Neuronal stem cell (in vitro differentiated cells): ENCODE data around the gene SEMA7A.

Experiments
- DNase-seq: peaks from one replicate; pipeline ENCODE4 v3.0.0-alpha.2; 2013; ENCODE audit warnings: low spot score
- H2AFZ ChIP-seq: one replicate; pipeline ENCODE4 v1.6.1; 2013; ENCODE audit warnings: mild to moderate bottlenecking, low read length, inconsistent platforms
- H2AK5ac ChIP-seq: 2 replicates; pipeline ENCODE4 v1.6.1; 2013; ENCODE audit warnings: low read depth, mild to moderate bottlenecking, inconsistent platforms, low read length, moderate library complexity, mixed read lengths
- H2BK120ac ChIP-seq: 2 replicates; pipeline ENCODE4 v1.6.1; 2013; ENCODE audit warnings: low read depth, mild to moderate bottlenecking, inconsistent platforms, low read length, moderate library complexity, mixed read lengths
- H2BK12ac ChIP-seq: one replicate; pipeline ENCODE4 v1.6.1; 2013; ENCODE audit warnings: low read length, inconsistent platforms
- H2BK15ac ChIP-seq: 2 replicates; pipeline ENCODE4 v1.6.1; 2013; ENCODE audit warnings: mild to moderate bottlenecking, low read length, inconsistent platforms, mixed read lengths
- H2BK5ac ChIP-seq: one replicate; pipeline ENCODE4 v1.6.1; 2013; ENCODE audit warnings: inconsistent platforms, mild to moderate bottlenecking, low read length, moderate library complexity
- H3K14ac ChIP-seq: one replicate; pipeline ENCODE4 v1.6.1; 2013; ENCODE audit warnings: low read length, inconsistent platforms
- H3K18ac ChIP-seq: 2 replicates; pipeline ENCODE4 v1.6.1; 2013; ENCODE audit warnings: low read length, inconsistent platforms
- H3K23ac ChIP-seq: 2 replicates; pipeline ENCODE4 v1.6.1; 2013; ENCODE audit warnings: low read depth, mild to moderate bottlenecking, mixed read lengths, low read length, inconsistent platforms; ENCODE audit not compliant: poor library complexity
- H3K27ac ChIP-seq: replicated peaks from 3 replicates; pipeline ENCODE4 v1.5.1; 2013; ENCODE audit warnings: low read length, inconsistent platforms
- H3K27me3 ChIP-seq, 3 experiments: 2 replicates each; pipeline ENCODE4 v1.6.1; 2013; ENCODE audit warnings: low read length in 3 of 3, mild to moderate bottlenecking in 2 of 3, inconsistent platforms in 1 of 3, low read depth in 1 of 3, mixed read lengths in 1 of 3, moderate library complexity in 1 of 3; ENCODE audit not compliant: control insufficient read depth in 3 of 3, insufficient read depth in 3 of 3
- H3K36me3 ChIP-seq, 2 donors: replicated peaks in 1 of 2; 2 replicates each; pipeline ENCODE4 v1.6.1; 2013; ENCODE audit warnings: low read length in 2 of 2; ENCODE audit not compliant: control insufficient read depth in 2 of 2, insufficient read depth in 2 of 2
- H3K4ac ChIP-seq: 2 replicates; pipeline ENCODE4 v1.6.1; 2013; ENCODE audit warnings: inconsistent platforms, mild to moderate bottlenecking, low read length, moderate library complexity
- H3K4me1 ChIP-seq, 2 donors: 1 replicate in 1 of 2; 2 replicates in 1 of 2; pipeline ENCODE4 v1.6.1; 2013; ENCODE audit warnings: low read length in 2 of 2, low read depth in 1 of 2; ENCODE audit not compliant: control insufficient read depth in 2 of 2, insufficient read depth in 1 of 2
- H3K4me2 ChIP-seq: one replicate; pipeline ENCODE4 v1.6.1; 2013; ENCODE audit warnings: mild to moderate bottlenecking, low read length, inconsistent platforms; ENCODE audit not compliant: insufficient read depth, poor library complexity, severe bottlenecking
- H3K4me3 ChIP-seq, 2 donors: 2 replicates each; pipeline ENCODE4 v1.5.1; 2013; ENCODE audit warnings: low read length in 2 of 2, mild to moderate bottlenecking in 2 of 2, inconsistent platforms in 1 of 2, moderate library complexity in 1 of 2
- H3K79me1 ChIP-seq: one replicate; pipeline ENCODE4 v1.6.1; 2013; ENCODE audit warnings: low read depth, mild to moderate bottlenecking, inconsistent platforms, low read length, moderate library complexity
- H3K9ac ChIP-seq: one replicate; pipeline ENCODE4 v1.6.1; 2013; ENCODE audit warnings: mild to moderate bottlenecking, low read depth, low read length, inconsistent platforms; ENCODE audit not compliant: poor library complexity
- H3K9me3 ChIP-seq, 2 donors: replicated peaks in 1 of 2; 2 replicates each; pipeline versions ENCODE3 to v1.6.1; 2013; ENCODE audit warnings: low read length in 2 of 2, mild to moderate bottlenecking in 2 of 2, inconsistent platforms in 1 of 2, low read depth in 1 of 2, mixed read lengths in 1 of 2, moderate library complexity in 1 of 2; ENCODE audit not compliant: control insufficient read depth in 2 of 2, insufficient read depth in 1 of 2
- H4K8ac ChIP-seq: one replicate; pipeline ENCODE4 v1.6.1; 2013; ENCODE audit warnings: low read depth, mild to moderate bottlenecking, inconsistent platforms, low read length, moderate library complexity
- H4K91ac ChIP-seq: one replicate; pipeline ENCODE4 v1.6.1; 2013; ENCODE audit warnings: low read length, low read depth, mild to moderate bottlenecking, inconsistent platforms; ENCODE audit not compliant: poor library complexity
- WGBS, 2 donors: extraction: QIAGEN DNeasy Blood & Tissue Kit; methylation state at CpG; one replicate each; pipeline ENCODE4 v1.1.7; 2013; ENCODE audit warnings: missing lambda C conversion rate in 2 of 2, mixed read lengths in 1 of 2; ENCODE audit not compliant: insufficient read length in 2 of 2, insufficient replicate concordance in 1 of 2; ENCODE audit errors: extremely low coverage in 2 of 2; 5-methylcytosine and 5-hydroxymethylcytosine counted together

The SEMA7A gene

GRCh38 chr15:74411686-74412085 lies 22.1 kb downstream of the SEMA7A start:
- Histone ChIP-seq H2AFZ (no peak overlapping the region), H2AK5ac (peak overlapping the region; percentile 13), H3K27ac (no peak overlapping the region), H4K8ac (no peak overlapping the region), H3K14ac (peak overlapping the region; percentile 6), H4K91ac (no peak overlapping the region), H3K18ac (peak overlapping the region; percentile 44), H2BK5ac (no peak overlapping the region), H3K9ac (peak overlapping the region; percentile 30), H3K9me3 (no peaks in the 10 kb centered on the region), H3K4me3 (peak overlapping the region in 1 of 2 donors; percentile 5), H3K4me2 (no peak overlapping the region), H3K27me3 (no peaks in the 10 kb centered on the region), H3K4me1 (peaks cover 13 to 15% of the 10 kb centered on the region in 2 donors), H3K23ac (no peak overlapping the region), H3K79me1 (no peaks in the 10 kb centered on the region), H2BK120ac (no peak overlapping the region), H2BK12ac (no peak overlapping the region), H3K4ac (no peak overlapping the region), H3K36me3 (peaks cover 13 to 19% of the 10 kb centered on the region in 2 donors), H2BK15ac (no peak overlapping the region)
- no CpG with 5 or more reads among the region's 12 CpGs for WGBS, 2 donors
- no peak for DNase-seq

- Histone ChIP-seq H3K4me1 (peaks cover 15 to 17% of the 10 kb centered on the region in 2 donors), H2BK5ac (no peak overlapping the region), H3K9ac (no peak overlapping the region), H3K18ac (no peak overlapping the region), H2AFZ (no peak overlapping the region), H4K91ac (no peak overlapping the region), H3K4me3 (no peak overlapping the region), H3K79me1 (no peaks in the 10 kb centered on the region), H2BK12ac (no peak overlapping the region), H3K27me3 (no peaks in the 10 kb centered on the region), H4K8ac (no peak overlapping the region), H3K27ac (no peak overlapping the region), H3K14ac (no peak overlapping the region), H3K23ac (peak overlapping the region; percentile 56), H2BK15ac (no peak overlapping the region), H3K9me3 (no peaks in the 10 kb centered on the region), H3K4ac (no peak overlapping the region), H3K4me2 (no peak overlapping the region), H3K36me3 (peaks cover 3 to 9% of the 10 kb centered on the region in 2 donors), H2BK120ac (no peak overlapping the region), H2AK5ac (no peak overlapping the region)
- no CpG with 5 or more reads among the region's 18 CpGs for WGBS, 2 donors
- DNase-seq, result no peak
Measured at GRCh38 chr15:74410502-74410901, 23.3 kb downstream of the SEMA7A start.

GRCh38 chr15:74409225-74409624 lies 24.5 kb downstream of the SEMA7A start:
- Histone ChIP-seq H2BK120ac (no peak overlapping the region), H3K9me3 (no peaks in the 10 kb centered on the region), H3K18ac (no peak overlapping the region), H3K23ac (no peak overlapping the region), H2BK5ac (no peak overlapping the region), H3K36me3 (peaks cover 0 to 4% of the 10 kb centered on the region in 2 donors), H2BK15ac (no peak overlapping the region), H2AK5ac (no peak overlapping the region), H4K91ac (no peak overlapping the region), H3K4me1 (peaks cover 15 to 17% of the 10 kb centered on the region in 2 donors), H3K14ac (no peak overlapping the region), H4K8ac (no peak overlapping the region), H2AFZ (no peak overlapping the region), H3K27me3 (no peaks in the 10 kb centered on the region), H3K4me3 (no peak overlapping the region), H3K4ac (no peak overlapping the region), H3K9ac (no peak overlapping the region), H2BK12ac (no peak overlapping the region), H3K4me2 (no peak overlapping the region), H3K27ac (no peak overlapping the region), H3K79me1 (no peaks in the 10 kb centered on the region)
- WGBS, 2 donors, result no CpG with 5 or more reads among the region's 7 CpGs
- DNase-seq, result no peak

GRCh38 chr15:74408815-74409214 lies 24.9 kb downstream of the SEMA7A start:
- H2AK5ac ChIP-seq, result no peak overlapping the region
- H3K9ac ChIP-seq, result peak overlapping the region; percentile 50
- H3K27me3 ChIP-seq, result no peaks in the 10 kb centered on the region
- WGBS, 2 donors, result no CpG with 5 or more reads among the region's 7 CpGs
- no peak overlapping the region for H4K91ac ChIP-seq
- peaks cover 0 to 4% of the 10 kb centered on the region in 2 donors for H3K36me3 ChIP-seq
- H3K9me3 ChIP-seq, result no peaks in the 10 kb centered on the region
- H3K14ac ChIP-seq, result peak overlapping the region; percentile 15
- no peak overlapping the region for H3K4me2 ChIP-seq
- no peak overlapping the region for H2BK120ac ChIP-seq
- no peak overlapping the region for H3K27ac ChIP-seq
- H3K4ac ChIP-seq, result no peak overlapping the region
- H3K79me1 ChIP-seq, result no peaks in the 10 kb centered on the region
- peak overlapping the region; percentile 50 for H3K18ac ChIP-seq
- no peak for DNase-seq
- peaks cover 16 to 17% of the 10 kb centered on the region in 2 donors for H3K4me1 ChIP-seq
- peak overlapping the region; percentile 44 for H2BK12ac ChIP-seq
- H3K4me3 ChIP-seq, result no peak overlapping the region
- H2BK15ac ChIP-seq, result no peak overlapping the region
- no peak overlapping the region for H2BK5ac ChIP-seq
- no peak overlapping the region for H4K8ac ChIP-seq
- H2AFZ ChIP-seq, result no peak overlapping the region
- H3K23ac ChIP-seq, result no peak overlapping the region
